MM.1S (cell line): Measurements from ENCODE around the gene QPCT.

Experiments used
- CTCF ChIP-seq: fragments of 300-600 bp; sonication (generic); IDR thresholded peaks from 2 replicates; pipeline ENCODE4 v1.5.1; 2016; ENCODE audit warnings: antibody characterized with exemption, low read length, mixed read lengths
- EZH2 ChIP-seq: fragments of 300-600 bp; sonication (generic); optimal IDR thresholded peaks from 2 replicates; pipeline ENCODE3; 2017; ENCODE audit warnings: low read depth, mild to moderate bottlenecking, antibody characterized with exemption, low read length, mixed read lengths

- TF ChIP-seq CTCF = no peak
- no peak for TF ChIP-seq EZH2
These were observed 43.9 kb upstream of the QPCT start for GRCh38 chr2:37300578-37300977.
